MG63 (cell line): Measurements from ENCODE around the gene NAIF1. TPM values are rescaled to one million over a fixed set of nuclear protein-coding genes. Genes with fewer than 3 reads are reported as not detected.
"Not testable (repeated sequence)": the region's sequence is repeated elsewhere in the genome, so short reads cannot be mapped to it uniquely, and the experiment has no call there.

ENCODE experiments used
- DNase-seq: peaks from one replicate; pipeline ENCODE4 v3.0.0-alpha.2; 2020
- H3K27me3 ChIP-seq: fragments of 250-450 bp; sonication (Bioruptor Pico); 2 replicates; pipeline ENCODE4 v1.5.1; 2020; ENCODE audit warnings: mild to moderate bottlenecking, moderate library complexity
- H3K36me3 ChIP-seq: fragments of 250-450 bp; sonication (Bioruptor Pico); 2 replicates; pipeline ENCODE4 v1.5.1; 2020; ENCODE audit warnings: mild to moderate bottlenecking, moderate library complexity
- H3K4me3 ChIP-seq: fragments of 250-450 bp; sonication (Bioruptor Pico); 2 replicates; pipeline ENCODE4 v1.5.1; 2020; ENCODE audit warnings: mild to moderate bottlenecking, moderate library complexity
- H3K9me3 ChIP-seq: fragments of 250-450 bp; sonication (Bioruptor Pico); 2 replicates; pipeline ENCODE4 v1.5.1; 2020; ENCODE audit warnings: mild to moderate bottlenecking, moderate library complexity
- total RNA-seq: library from RNA; depleted of rRNA; stranded (reverse); fragments of >200 nt; shearing (Covaris generic); gene quantifications from 2 replicates; pipeline ENCODE4 v1.2.3, GENCODE V29; 2014; ENCODE audit warnings: low replicate concordance

Gene NAIF1
- total RNA-seq, 1 experiment from 2014 or later: 10.7 TPM

DNA sequence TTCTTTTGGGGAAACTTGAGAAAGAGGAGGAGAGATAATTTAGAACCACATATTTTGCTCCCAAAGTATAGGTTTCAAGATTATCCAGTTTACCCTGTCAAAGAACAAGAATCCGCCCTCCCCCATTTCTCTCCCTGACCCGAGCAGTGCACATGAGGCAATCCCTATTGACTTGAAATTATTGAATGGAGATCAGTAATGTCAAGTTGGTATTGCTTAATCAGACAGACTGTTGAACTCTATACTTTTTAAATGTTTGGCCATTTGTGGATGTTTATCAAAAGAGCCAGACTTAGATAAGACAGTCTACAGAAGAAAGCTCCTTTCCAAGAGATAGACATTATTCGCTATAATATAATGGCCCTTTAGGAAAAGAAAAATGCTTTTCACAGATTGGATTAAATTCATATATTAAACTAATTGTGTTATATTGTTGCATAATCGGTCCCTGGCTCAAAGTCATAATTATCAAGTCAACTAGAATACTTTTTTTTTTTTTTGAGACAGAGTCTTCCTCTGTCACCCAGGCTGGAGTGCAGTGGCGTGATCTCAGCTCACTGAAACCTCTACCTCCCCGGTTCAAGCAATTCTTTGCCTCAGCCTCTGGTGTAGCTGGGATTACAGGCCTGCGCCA is 6.2 kb upstream of the NAIF1 start:
- Histone ChIP-seq H3K4me3 (no peak overlapping the region), H3K9me3 (no peaks in the 10 kb centered on the region), H3K27me3 (no peaks in the 10 kb centered on the region), H3K36me3 (peaks cover 3% of the 10 kb centered on the region)
- DNase-seq: no peak

DNA sequence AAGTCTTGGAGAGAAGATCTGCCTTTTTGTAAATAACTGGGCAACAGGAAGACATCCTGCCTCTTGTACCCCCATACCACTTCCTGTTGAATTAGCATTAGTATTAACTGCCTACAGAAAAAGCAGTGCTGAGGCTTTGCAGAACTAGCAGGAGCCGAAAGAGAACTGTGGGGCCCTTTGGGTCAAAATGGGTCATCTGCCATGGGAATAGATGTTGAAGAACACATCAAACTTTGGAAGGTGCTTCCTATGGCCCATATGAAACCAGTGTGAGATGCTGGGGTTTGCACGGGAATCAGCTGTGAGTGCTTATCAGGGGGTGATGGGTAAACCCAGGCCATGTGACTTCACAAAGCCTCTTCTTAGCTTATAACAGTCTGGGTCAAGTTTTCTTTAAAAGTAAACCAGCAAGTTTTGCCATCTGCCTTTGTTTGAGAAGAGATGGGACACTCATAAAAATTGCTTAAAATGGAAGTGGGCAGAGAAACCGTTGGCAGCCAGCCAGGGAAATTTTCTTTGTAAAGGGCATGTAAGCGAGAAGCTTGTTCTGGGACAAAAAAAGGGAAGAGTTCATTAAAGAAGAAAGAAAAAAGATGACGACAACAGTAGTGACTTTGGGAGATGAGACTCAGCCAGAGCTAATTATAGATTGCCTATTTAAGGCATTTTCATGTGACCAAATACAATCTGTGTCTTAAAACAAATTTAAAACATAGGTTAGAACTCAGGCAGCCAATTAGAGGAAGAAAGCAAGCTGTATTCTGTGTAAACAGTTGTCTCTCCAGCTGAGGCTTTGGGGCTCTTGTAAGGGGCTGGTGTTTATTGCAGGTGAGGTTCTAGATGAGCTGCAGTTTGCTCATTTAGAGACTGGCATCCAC is 5.3 kb upstream of the NAIF1 start:
- peaks cover 3% of the 10 kb centered on the region for H3K36me3 ChIP-seq
- H3K27me3 ChIP-seq: no peaks in the 10 kb centered on the region
- no peaks in the 10 kb centered on the region for H3K9me3 ChIP-seq
- H3K4me3 ChIP-seq: no peak overlapping the region
- peak; percentile 34 for DNase-seq

DNA sequence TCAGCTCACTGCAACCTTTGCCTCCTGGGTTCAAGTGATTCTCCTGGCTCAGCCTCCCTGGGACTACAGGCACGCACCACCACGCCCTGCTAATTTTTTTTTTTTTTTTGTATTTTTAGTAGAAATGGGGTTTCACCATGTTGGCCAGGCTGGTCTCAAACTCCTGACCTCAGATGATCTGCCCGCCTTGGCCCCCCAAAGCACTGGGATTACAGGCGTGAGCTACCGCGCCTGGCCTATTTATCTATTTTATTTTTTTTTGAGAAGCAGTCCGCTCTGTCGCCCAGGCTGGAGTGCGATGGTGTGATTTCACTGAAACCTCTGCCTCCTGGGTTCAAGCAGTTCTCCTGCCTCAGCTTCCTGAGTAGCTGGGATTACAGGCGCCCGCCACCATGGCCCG is 4.4 kb upstream of the NAIF1 start:
- DNase-seq, H3K4me3 ChIP-seq, H3K27me3 ChIP-seq, H3K36me3 ChIP-seq, H3K9me3 ChIP-seq: not testable (repeated sequence)

DNA sequence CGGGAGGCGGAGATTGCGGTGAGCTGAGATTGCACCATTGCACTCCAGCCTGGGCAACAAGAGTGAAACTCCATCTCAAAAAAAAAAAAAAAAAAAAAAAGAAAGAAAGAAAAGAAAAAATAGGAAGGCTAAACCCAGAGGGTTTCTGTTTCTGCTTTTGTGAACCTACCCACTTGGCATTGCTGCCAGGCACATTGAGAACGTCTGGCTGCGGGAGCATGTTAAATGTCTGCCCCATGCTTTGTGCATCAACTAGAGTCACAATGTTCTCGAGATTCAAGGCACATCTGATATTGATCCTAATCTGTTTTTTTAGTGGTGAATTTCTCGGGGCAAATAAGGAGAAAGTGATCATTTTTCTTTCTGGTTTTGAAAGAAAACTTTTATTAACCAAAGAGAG is 3.8 kb upstream of the NAIF1 start:
- Histone ChIP-seq H3K9me3 (no peaks in the 10 kb centered on the region), H3K36me3 (peaks cover 3% of the 10 kb centered on the region), H3K27me3 (no peaks in the 10 kb centered on the region), H3K4me3 (no peak overlapping the region)
- DNase-seq: no peak

DNA sequence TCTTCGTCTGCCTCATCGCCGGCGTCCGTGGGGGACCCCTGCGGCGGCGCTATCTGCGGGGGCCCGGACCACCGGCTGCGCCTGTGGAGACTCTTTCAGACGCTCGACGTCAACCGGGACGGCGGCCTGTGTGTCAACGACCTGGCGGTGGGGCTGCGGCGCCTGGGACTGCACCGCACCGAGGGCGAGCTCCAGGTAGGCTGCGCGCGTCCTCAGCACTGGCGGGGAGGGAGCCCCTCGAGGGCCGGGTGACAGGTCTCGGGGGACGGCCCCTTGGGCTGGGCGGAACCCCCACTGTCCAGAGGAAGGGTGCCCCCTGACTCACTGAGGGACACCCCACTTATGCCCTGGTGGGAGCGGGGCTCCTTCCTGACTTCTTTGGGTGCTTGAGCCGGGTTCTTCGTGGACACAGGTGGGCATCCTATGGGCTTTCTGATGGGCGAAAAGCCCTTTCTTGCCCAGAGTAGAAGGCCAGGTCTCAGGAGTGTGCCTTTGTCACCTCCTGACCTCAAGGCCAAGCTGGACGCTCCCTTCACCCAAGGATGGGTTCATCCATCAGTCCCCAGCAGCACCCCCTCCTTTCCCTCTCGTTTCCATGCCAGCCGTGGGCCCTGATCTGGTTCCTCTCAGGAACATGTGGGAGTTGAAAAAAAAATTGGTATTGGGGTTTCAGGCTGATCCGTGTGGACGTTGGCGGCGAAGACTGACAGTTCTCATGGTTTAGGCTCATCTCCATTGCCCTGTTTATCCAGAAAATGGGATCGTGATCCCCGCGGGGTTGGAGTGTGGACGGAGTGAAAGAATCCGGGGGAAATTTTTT is 1.5 kb upstream of the NAIF1 start:
- Histone ChIP-seq H3K27me3 (no peaks in the 10 kb centered on the region), H3K9me3 (no peaks in the 10 kb centered on the region), H3K4me3 (peak overlapping the region; percentile 84), H3K36me3 (peaks cover 3% of the 10 kb centered on the region; the same call in 1 of the 2 replicates)
- no peak for DNase-seq

DNA sequence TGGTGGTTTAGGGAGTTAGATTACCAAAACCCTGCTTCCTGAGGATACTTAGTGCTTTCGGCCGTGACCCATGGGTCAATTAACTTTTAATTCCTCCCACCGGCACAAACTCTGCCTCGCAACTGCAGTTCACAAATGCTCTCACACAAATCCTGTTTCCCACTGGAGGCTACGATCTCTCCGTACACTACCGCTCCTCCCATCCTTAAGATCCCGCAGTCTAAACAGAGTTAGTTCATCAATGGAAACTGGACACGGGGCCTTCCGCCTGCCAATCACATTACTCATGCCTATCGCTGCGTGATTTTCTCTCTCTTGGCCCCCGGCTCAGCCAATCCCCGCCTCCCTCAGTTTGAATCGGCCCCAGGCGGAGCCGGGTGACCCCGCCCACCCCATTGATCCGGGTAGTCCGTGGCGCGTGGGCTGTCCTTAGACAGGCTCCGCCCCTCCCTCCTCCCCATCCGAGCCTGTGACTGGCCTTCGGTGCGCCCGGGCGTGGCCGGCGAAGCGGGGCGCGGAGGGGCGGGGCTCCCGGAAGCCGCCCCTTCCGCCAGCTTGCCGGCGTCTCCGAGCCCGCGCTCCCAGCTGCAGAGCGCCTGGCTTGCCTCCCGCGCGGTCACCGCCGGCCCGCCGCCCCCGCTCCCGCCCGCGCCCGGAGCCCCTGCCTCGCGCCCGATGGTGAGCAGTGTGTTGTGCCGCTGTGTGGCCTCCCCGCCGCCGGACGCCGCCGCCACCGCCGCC is 695 bp upstream of the NAIF1 start, which contains the start of gene SLC25A25:
Gene SLC25A25 (plus strand): TSS at position 588 of the 741 bp plus-strand sequence. CDS start 88 bp downstream, at position 676.
- no peaks in the 10 kb centered on the region for H3K9me3 ChIP-seq

DNA sequence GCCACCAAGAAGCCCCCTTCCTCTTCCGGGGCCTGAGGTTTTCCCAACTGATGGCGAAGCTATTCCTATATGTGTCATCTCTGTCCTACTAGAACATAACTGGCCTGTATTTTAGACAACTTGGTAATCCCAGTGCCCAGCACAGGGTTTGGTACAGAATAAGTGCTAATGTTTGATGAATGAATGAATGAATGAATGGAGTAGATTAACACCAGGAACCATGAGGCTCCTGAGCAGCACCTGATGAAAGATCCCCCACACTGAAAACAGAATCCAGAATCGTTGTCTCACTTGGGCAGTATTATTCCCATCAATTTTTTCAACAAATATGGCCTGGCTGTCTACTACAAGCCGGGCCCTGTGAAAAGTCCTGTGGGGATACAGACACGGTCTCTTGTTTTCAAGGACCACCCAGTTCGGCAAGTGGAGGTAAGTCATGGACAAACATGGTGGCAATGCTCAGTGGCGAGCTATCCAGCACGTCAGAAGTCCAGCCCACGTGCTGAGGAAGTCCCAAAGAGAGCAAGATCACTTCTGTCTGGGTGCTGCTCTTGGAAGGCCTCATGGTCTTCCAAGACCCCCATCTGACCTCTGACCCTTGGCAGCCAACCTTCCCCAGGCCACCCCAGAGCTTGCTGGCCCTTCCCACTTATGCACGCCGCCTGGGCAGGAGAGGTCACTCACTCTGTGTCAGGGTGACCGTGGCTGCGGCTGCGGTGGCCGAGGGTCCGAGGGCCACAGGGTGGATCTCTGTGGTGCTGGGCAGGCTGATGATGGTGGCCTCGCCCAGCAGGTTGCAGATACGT is 1.0 kb downstream of the NAIF1 start:
- peaks cover 5% of the 10 kb centered on the region; the same call in 1 of the 2 replicates for H3K36me3 ChIP-seq
- no peaks in the 10 kb centered on the region for H3K27me3 ChIP-seq
- H3K4me3 ChIP-seq: peak overlapping the region; percentile 75
- no peaks in the 10 kb centered on the region for H3K9me3 ChIP-seq
- DNase-seq: no peak

More for the DNA sequence above, 695 bp upstream of the NAIF1 start, which contains the start of gene SLC25A25:
- H3K27me3 ChIP-seq: no peaks in the 10 kb centered on the region
- H3K36me3 ChIP-seq: peaks cover 6% of the 10 kb centered on the region; the same call in 1 of the 2 replicates
- peak within 1 kb of the TSS; percentile 84 for H3K4me3 ChIP-seq
- peak; percentile 98 for DNase-seq

DNA sequence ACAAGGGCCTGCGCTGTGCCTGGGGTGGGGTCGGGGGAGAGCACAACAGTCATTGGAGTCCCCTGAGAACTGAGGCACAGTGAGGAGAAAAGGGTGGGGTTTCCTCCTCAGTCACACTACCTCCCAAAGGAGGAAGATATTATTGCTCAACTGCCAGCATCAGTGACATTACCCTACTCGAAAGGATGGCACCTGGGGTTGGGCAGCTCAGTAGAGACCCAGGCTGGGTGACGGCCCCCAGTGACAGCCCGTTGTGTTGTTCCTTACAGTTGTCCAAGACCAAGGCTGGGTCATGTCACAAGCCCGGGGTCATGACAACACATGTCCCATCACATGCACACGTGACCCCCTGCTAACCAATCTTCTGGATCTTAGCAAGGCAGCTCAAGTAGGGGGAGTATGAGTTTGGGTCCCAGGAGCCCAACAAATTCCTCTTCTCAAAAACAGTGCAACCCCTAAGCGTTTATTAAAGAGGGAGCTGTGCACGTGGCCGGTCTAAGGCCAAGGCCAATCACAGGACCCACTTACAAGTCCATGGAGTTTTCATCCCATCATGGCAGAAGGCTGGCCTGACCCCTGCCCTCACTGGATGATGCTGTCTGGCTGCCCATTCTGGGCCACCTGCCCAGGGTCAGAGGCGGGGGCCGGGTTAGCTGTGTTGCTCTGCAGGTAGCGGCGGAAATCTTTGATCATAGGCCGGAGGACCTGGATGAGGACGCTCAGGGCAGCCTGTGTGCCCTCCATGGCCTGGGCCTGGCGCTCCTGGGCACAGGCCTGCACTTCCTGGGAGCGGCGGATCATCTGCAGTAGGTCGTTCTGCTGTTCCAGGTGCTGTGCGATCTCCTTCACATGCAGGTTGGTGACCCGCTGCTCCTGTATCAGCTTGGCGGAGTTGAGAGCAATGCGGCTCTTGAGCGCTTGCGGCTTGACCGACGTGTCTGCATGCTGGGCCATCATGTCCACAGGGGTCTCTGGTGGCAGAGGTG is 4.0 kb downstream of the NAIF1 start:
- no peak for DNase-seq
- no peaks in the 10 kb centered on the region for H3K9me3 ChIP-seq
- peaks cover 3% of the 10 kb centered on the region; the same call in 1 of the 2 replicates for H3K36me3 ChIP-seq
- H3K4me3 ChIP-seq: no peak overlapping the region
- no peaks in the 10 kb centered on the region for H3K27me3 ChIP-seq

DNA sequence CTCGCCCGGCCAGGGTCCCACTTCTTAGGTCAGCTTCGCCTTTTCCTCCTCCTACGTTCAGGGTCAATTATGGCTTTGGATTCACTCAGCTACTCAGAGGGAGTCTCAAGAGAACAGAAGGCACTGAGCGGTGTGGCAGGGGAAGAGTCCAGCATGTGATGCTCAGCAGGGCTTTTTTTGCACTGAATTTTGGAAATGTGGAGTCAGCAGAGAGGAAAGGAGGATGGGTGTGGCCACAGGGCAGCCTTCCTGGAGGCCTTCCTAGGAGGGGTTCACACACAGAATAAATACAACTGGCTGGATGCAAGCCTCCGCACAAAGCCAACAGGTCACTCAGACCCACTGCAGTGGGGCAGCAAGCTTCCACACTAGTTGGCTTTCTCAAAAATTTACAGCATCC is 4.8 kb downstream of the NAIF1 start:
- no peak for DNase-seq
- peaks cover 3% of the 10 kb centered on the region; the same call in 1 of the 2 replicates for H3K36me3 ChIP-seq
- H3K27me3 ChIP-seq: no peaks in the 10 kb centered on the region
- no peaks in the 10 kb centered on the region for H3K9me3 ChIP-seq
- H3K4me3 ChIP-seq: no peak overlapping the region

DNA sequence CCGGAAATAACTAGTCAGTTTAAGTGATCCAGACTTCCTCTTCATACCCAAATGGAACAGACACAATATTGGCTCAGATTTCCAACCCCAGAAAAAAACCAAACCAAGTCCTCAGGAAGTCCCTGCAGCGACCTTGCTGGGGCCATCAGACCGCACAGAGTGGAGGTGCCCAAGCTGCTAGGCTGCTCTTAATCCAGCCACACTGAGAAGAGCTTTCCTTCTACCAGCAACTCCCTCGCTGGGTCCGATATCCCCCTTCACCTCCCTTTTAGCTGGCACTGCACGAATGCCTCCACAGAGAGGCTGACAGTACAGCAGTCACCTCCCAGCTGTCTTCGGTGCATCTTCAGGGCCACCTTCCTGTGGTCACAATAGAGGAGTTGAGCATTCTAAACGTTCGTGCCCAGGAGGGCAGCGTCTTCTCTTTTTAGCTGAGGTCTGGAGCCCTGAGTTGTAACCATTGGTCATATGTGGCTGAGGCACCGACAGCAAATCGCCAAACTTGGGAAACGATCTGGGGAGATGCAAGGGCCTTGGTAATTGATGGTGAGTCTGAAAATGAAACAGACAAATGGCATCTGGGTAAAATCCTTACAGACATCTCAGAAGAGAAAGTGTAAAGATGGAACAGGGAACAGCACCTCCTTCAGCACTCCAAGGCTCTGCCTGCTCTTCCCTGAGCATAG is 5.7 kb downstream of the NAIF1 start:
- H3K9me3 ChIP-seq: no peaks in the 10 kb centered on the region
- H3K4me3 ChIP-seq: no peak overlapping the region
- no peak for DNase-seq
- H3K36me3 ChIP-seq: peaks cover 3% of the 10 kb centered on the region; the same call in 1 of the 2 replicates
- no peaks in the 10 kb centered on the region for H3K27me3 ChIP-seq

DNA sequence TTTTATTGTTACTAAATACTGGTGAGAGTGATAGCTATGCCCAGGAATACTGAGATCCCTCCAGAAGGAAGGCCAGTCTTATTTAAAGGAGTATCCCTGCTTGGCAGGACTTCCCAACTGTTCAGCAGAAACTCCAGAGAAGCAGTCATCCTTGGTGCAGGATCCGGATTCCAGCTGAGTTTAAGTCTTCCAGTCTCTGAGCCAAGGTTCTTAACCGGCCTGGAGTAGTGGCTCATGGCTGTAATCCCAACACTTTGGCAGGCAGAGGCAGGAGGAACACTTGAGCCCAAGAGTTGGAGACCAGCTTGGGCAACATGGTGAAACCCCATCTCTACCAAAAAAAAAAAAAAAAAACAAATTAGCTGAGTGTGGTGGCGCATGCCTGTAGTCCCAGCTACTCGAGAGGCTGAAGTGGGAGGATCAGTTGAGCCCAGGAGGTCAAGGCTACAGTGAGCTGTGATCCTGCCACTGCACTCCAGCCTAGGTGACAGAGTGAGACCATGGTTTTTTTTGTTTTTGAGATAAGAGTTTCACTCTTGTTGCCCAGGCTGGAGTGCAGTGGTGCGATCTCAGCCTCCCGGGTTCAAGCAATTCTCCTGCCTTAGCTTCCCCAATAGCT is 7.6 kb downstream of the NAIF1 start:
- Histone ChIP-seq H3K4me3 (no peak overlapping the region), H3K27me3 (no peaks in the 10 kb centered on the region), H3K36me3 (peaks cover 3% of the 10 kb centered on the region; the same call in 1 of the 2 replicates), H3K9me3 (no peaks in the 10 kb centered on the region)
- DNase-seq: peak; percentile 87

DNA sequence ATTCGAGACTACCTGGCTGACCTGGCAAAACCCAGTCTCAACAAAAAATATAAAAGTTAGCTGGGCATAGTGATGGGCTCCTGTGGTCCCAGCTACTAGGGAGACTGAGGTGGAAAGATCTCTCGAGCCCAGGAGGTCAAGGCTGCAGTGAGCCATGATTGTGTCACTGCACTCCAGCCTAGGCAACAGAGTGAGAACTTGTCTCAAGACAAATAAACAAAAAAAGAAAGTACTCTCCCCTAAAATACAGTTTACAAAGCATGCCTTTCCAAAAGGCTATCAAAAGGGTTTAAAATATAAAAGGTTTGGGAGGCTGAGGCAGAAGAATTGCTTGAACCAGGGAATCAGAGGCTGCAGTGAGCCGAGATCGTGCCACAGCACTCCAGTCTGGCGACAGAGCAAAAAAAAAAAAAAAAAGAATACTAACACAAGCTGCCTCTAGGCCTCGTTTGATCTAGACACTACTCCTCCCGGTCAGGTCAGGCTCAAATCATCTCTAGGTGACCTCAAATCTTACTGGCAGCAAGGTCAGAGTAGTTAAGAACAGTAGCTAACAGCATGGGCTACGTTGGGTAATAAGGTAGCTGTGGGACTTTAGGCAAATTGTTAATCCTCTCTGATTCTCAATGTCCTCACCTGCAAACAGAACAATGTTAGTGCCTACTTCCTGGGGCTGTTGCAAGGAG is 9.3 kb downstream of the NAIF1 start:
- Histone ChIP-seq H3K4me3 (no peak overlapping the region), H3K27me3 (no peaks in the 10 kb centered on the region), H3K9me3 (no peaks in the 10 kb centered on the region), H3K36me3 (no peaks in the 10 kb centered on the region; the same call in 1 of the 2 replicates)
- DNase-seq: no peak
